H1 (cell line): Measurements from ENCODE around the gene KLHL18. TPM values are rescaled to one million over a fixed set of nuclear protein-coding genes. Genes with fewer than 3 reads are reported as not detected.

ENCODE experiments used
- CTCF ChIA-PET: fragments of 300-600 bp; sonication (Branson Sonifier 250); formaldehyde crosslinking; loops from one replicate; lab custom pipeline; 2021; ENCODE audit not compliant: partially characterized antibody; lab: Charles Lee
- POLR2A ChIA-PET: fragments of 300-600 bp; sonication (Branson Sonifier 250); formaldehyde crosslinking; loops from one replicate; lab custom pipeline; 2021; ENCODE audit warnings: inconsistent platforms; ENCODE audit not compliant: partially characterized antibody; lab: Charles Lee
- DNase-seq, 2 experiments: peaks; one replicate each; pipeline versions ENCODE4 v3.0.0 to v3.0.0-alpha.2; 2010 to 2022; ENCODE audit warnings: low spot score in 2 of 2, low read depth in 1 of 2, mixed read lengths in 1 of 2
- FAIRE-seq: peaks from 2 replicates; lab custom pipeline; 2011; peaks lifted over from hg19 to GRCh38; lab: Jason Lieb, UNC
- H2AFZ ChIP-seq: 2 replicates; pipeline ENCODE4 v1.8.1; 2012; ENCODE audit warnings: low read length, inconsistent platforms
- H2AK5ac ChIP-seq: 2 replicates; pipeline ENCODE4 v1.6.1; 2013; ENCODE audit warnings: low read depth, low read length
- H2BK120ac ChIP-seq: replicated peaks from 2 replicates; pipeline ENCODE3; 2013; ENCODE audit warnings: low read depth, low read length, inconsistent platforms
- H2BK12ac ChIP-seq: 2 replicates; pipeline ENCODE4 v1.6.1; 2013; ENCODE audit warnings: low read depth, low read length
- H2BK15ac ChIP-seq: 2 replicates; pipeline ENCODE4 v1.6.1; 2013; ENCODE audit warnings: low read length
- H2BK20ac ChIP-seq: 2 replicates; pipeline ENCODE4 v1.6.1; 2013; ENCODE audit warnings: low read length
- H2BK5ac ChIP-seq: 2 replicates; pipeline ENCODE4 v1.6.1; 2013; ENCODE audit warnings: low read depth, low read length
- H3K14ac ChIP-seq: 2 replicates; pipeline ENCODE4 v1.6.1; 2013; ENCODE audit warnings: inconsistent platforms; ENCODE audit not compliant: insufficient read length
- H3K18ac ChIP-seq: 2 replicates; pipeline ENCODE4 v1.6.1; 2013; ENCODE audit warnings: low read length; ENCODE audit errors: extremely low read depth
- H3K23ac ChIP-seq: 2 replicates; pipeline ENCODE4 v1.6.1; 2013; ENCODE audit warnings: inconsistent platforms; ENCODE audit not compliant: insufficient read length
- H3K23me2 ChIP-seq: 2 replicates; pipeline ENCODE4 v1.6.1; 2013; ENCODE audit warnings: low read depth, low read length
- H3K27ac ChIP-seq: 2 replicates; pipeline ENCODE4 v1.6.1; 2011; ENCODE audit warnings: low read depth, low read length, inconsistent platforms
- H3K27me3 ChIP-seq, 4 experiments: replicated peaks in 1 of 4; 1 replicate in 1 of 4; 2 replicates in 3 of 4; pipeline versions ENCODE4 v1.6.1 to v1.8.1; 2011 to 2013; ENCODE audit warnings: low read length in 3 of 4, mild to moderate bottlenecking in 3 of 4, inconsistent platforms in 2 of 4, mixed read lengths in 2 of 4, moderate library complexity in 1 of 4; ENCODE audit not compliant: control insufficient read depth in 3 of 4, insufficient read depth in 3 of 4; ENCODE audit errors: extremely low read depth in 1 of 4
- H3K36me3 ChIP-seq, 4 experiments: 2 replicates each; pipeline versions ENCODE4 v1.6.1 to v1.8.1; 2011 to 2013; ENCODE audit warnings: mild to moderate bottlenecking in 4 of 4, low read length in 3 of 4, moderate library complexity in 2 of 4, control low read depth in 1 of 4, inconsistent platforms in 1 of 4; ENCODE audit not compliant: insufficient read depth in 4 of 4, control insufficient read depth in 2 of 4
- H3K4ac ChIP-seq: replicated peaks from 2 replicates; pipeline ENCODE3; 2013; ENCODE audit warnings: low read length, low read depth, mixed read lengths, inconsistent platforms; ENCODE audit not compliant: insufficient read length
- H3K4me1 ChIP-seq, 4 experiments: replicated peaks in 1 of 4; 1 replicate in 1 of 4; 2 replicates in 3 of 4; pipeline versions ENCODE4 v1.6.1 to v1.8.1; 2011 to 2013; ENCODE audit warnings: low read length in 3 of 4, inconsistent platforms in 2 of 4, mixed read lengths in 1 of 4; ENCODE audit not compliant: insufficient read depth in 4 of 4, control insufficient read depth in 3 of 4
- H3K4me2 ChIP-seq, 2 experiments: 2 replicates each; pipeline versions ENCODE4 v1.6.1 to v1.8.1; 2011 to 2013; ENCODE audit warnings: low read depth in 2 of 2, low read length in 2 of 2, control low read depth in 1 of 2, inconsistent platforms in 1 of 2, mild to moderate bottlenecking in 1 of 2; ENCODE audit not compliant: insufficient read depth in 1 of 2
- H3K4me3 ChIP-seq, 4 experiments: fragments of 200-600, 300-600 bp in 1 of 4; sonication (generic), shearing (Covaris generic), sonication (Bioruptor Twin) in 1 of 4; 2 replicates each; pipeline versions ENCODE4 v1.5.1 to v1.8.1; 2011 to 2016; ENCODE audit warnings: low read length in 4 of 4, low read depth in 3 of 4, control low read depth in 2 of 4, inconsistent platforms in 2 of 4, mild to moderate bottlenecking in 2 of 4, mixed read lengths in 1 of 4, moderate library complexity in 1 of 4; ENCODE audit not compliant: insufficient read depth in 2 of 4; ENCODE audit errors: extremely low read depth in 1 of 4
- H3K56ac ChIP-seq: replicated peaks from 2 replicates; pipeline ENCODE3; 2013; ENCODE audit warnings: low read depth, mild to moderate bottlenecking, mixed read lengths, low read length, inconsistent platforms; ENCODE audit not compliant: insufficient read length
- H3K79me1 ChIP-seq: 2 replicates; pipeline ENCODE4 v1.6.1; 2013; ENCODE audit warnings: low read depth, low read length, control low read depth
- H3K79me2 ChIP-seq, 2 experiments: 2 replicates each; pipeline versions ENCODE4 v1.6.1 to v1.8.1; 2012 to 2013; ENCODE audit warnings: low read length in 2 of 2, mild to moderate bottlenecking in 2 of 2, inconsistent platforms in 1 of 2; ENCODE audit not compliant: insufficient read depth in 2 of 2, control insufficient read depth in 1 of 2
- H3K9ac ChIP-seq, 4 experiments: replicated peaks in 1 of 4; 1 replicate in 1 of 4; 2 replicates in 3 of 4; pipeline versions ENCODE4 v1.6.1 to v1.8.1; 2011 to 2013; ENCODE audit warnings: low read depth in 3 of 4, low read length in 3 of 4, control low read depth in 2 of 4, mild to moderate bottlenecking in 2 of 4, moderate library complexity in 2 of 4, inconsistent platforms in 1 of 4; ENCODE audit errors: extremely low read depth in 1 of 4
- H3K9me3 ChIP-seq, 2 experiments: 2 replicates each; pipeline versions ENCODE4 v1.6.1 to v1.8.1; 2012 to 2013; ENCODE audit warnings: mild to moderate bottlenecking in 2 of 2, moderate library complexity in 2 of 2, control low read depth in 1 of 2, inconsistent platforms in 1 of 2, low read depth in 1 of 2, low read length in 1 of 2, mixed read lengths in 1 of 2; ENCODE audit not compliant: insufficient read depth in 2 of 2
- H4K20me1 ChIP-seq, 2 experiments: replicated peaks in 1 of 2; 2 replicates each; pipeline versions ENCODE3 to v1.8.1; 2011 to 2013; ENCODE audit warnings: inconsistent platforms in 2 of 2, low read length in 2 of 2, mild to moderate bottlenecking in 1 of 2; ENCODE audit not compliant: insufficient read depth in 2 of 2, control insufficient read depth in 1 of 2
- H4K5ac ChIP-seq: 2 replicates; pipeline ENCODE4 v1.6.1; 2013; ENCODE audit warnings: low read length, low read depth, mixed read lengths, inconsistent platforms; ENCODE audit not compliant: insufficient read length
- H4K8ac ChIP-seq: 2 replicates; pipeline ENCODE4 v1.8.0; 2013; ENCODE audit warnings: mild to moderate bottlenecking, moderate library complexity, low read length, inconsistent platforms; ENCODE audit not compliant: insufficient read depth; ENCODE audit errors: extremely low read depth
- H4K91ac ChIP-seq: replicated peaks from 2 replicates; pipeline ENCODE3; 2013; ENCODE audit warnings: low read length, mixed read lengths, inconsistent platforms; ENCODE audit not compliant: insufficient read length
- BRCA1 ChIP-seq: IDR thresholded peaks from 2 replicates; pipeline ENCODE4 v1.6.1; 2012; ENCODE audit warnings: low read depth, low read length, improper control_type of control experiment
- CBX5 ChIP-seq: fragments of 300-800, 300-1000 bp; sonication (generic); IDR thresholded peaks from 2 replicates; pipeline ENCODE4 v1.7.1; 2016; ENCODE audit warnings: antibody characterized with exemption, low read length, low read depth
- CEBPB ChIP-seq: IDR thresholded peaks from 2 replicates; pipeline ENCODE4 v1.6.1; 2012; ENCODE audit warnings: low read depth, low read length
- EGR1 ChIP-seq: IDR thresholded peaks from 2 replicates; pipeline ENCODE4 v1.6.1; 2011; ENCODE audit warnings: low read depth, low read length, borderline replicate concordance
- EP300 ChIP-seq, 2 experiments: IDR thresholded peaks; 1 replicate in 1 of 2; 2 replicates in 1 of 2; pipeline ENCODE4 v1.6.1; 2011 to 2012; ENCODE audit warnings: low read depth in 2 of 2, low read length in 2 of 2, mild to moderate bottlenecking in 2 of 2, borderline replicate concordance in 1 of 2, inconsistent platforms in 1 of 2, moderate library complexity in 1 of 2
- FOSL1 ChIP-seq: IDR thresholded peaks from 2 replicates; pipeline ENCODE4 v1.6.1; 2011; ENCODE audit warnings: mild to moderate bottlenecking, low read depth, low read length, moderate library complexity; ENCODE audit not compliant: insufficient read depth
- JUND ChIP-seq: IDR thresholded peaks from 2 replicates; pipeline ENCODE4 v1.6.1; 2011; ENCODE audit warnings: mild to moderate bottlenecking, improper control_type of control experiment, low read length
- PHF8 ChIP-seq: fragments of 200-600 bp; sonication (generic); conservative IDR thresholded peaks from 2 replicates; pipeline ENCODE4 v1.7.1; 2012; ENCODE audit warnings: low read depth, mild to moderate bottlenecking, inconsistent platforms, low read length, moderate library complexity
- RNF2 ChIP-seq: fragments of 200-900, 300-1000 bp; sonication (generic); IDR thresholded peaks from 2 replicates; pipeline ENCODE4 v1.7.1; 2016; ENCODE audit warnings: borderline replicate concordance, low read depth, mild to moderate bottlenecking, antibody characterized with exemption, low read length; ENCODE audit not compliant: poor library complexity, severe bottlenecking; ENCODE audit errors: missing control alignments
- SIX5 ChIP-seq: IDR thresholded peaks from 2 replicates; pipeline ENCODE4 v1.6.1; 2011; ENCODE audit warnings: mild to moderate bottlenecking, low read depth, low read length
- SP1 ChIP-seq: IDR thresholded peaks from 2 replicates; pipeline ENCODE4 v1.6.1; 2011; ENCODE audit warnings: low read depth, low read length
- TCF12 ChIP-seq: IDR thresholded peaks from 2 replicates; pipeline ENCODE4 v1.6.1; 2011; ENCODE audit warnings: low read depth, mild to moderate bottlenecking, low read length
- WGBS, 2 experiments: shearing (Covaris generic) in 1 of 2; methylation state at CpG; one replicate each; pipeline versions ENCODE4 v1.1.6 to v1.1.7; 2013 to 2015; ENCODE audit warnings: low lambda C conversion rate in 2 of 2, mixed read lengths in 2 of 2, inconsistent platforms in 1 of 2, low coverage in 1 of 2, missing lambda C conversion rate in 1 of 2; ENCODE audit not compliant: insufficient replicate concordance in 2 of 2, insufficient coverage in 1 of 2, insufficient read length in 1 of 2; ENCODE audit errors: extremely low coverage in 1 of 2, missing lambda C conversion rate in 1 of 2; 5-methylcytosine and 5-hydroxymethylcytosine counted together
- polyA plus RNA-seq, 7 experiments: library from polyadenylated mRNA; depleted of rRNA in 3 of 7; stranded (reverse) in 5 of 7; unstranded in 2 of 7; fragments of >200 nt in 5 of 7; fragments of 200-250 nt in 2 of 7; gene quantifications; 1 replicate in 5 of 7; 2 replicates in 1 of 7; 4 replicates in 1 of 7; pipeline versions ENCODE4 v1.2.1 to v1.2.3, GENCODE V29; 2011 to 2013; ENCODE audit warnings: missing spikeins in 2 of 7, mixed read lengths in 2 of 7
- total RNA-seq: library from RNA; stranded (reverse); fragmentation: NEBNext Ultra II Directional; extraction: Animal tissue kit (Norgen Biotek cat#: 25700); gene quantifications from 2 replicates; pipeline ENCODE4 v1.2.1, GENCODE V29; 2021

Gene KLHL18
- total and polyA plus RNA-seq, 2 of the 8 experiments (the other 6 are each of a cell fraction or from before 2014, with no cell fraction given): 19.9 to 31.7 TPM

- whole genome bisulfite sequencing, 2 experiments: 2% methylated on average over 59 of the region's 61 CpGs; no CpG with 5 or more reads in 1 of the 2 experiments
- H2BK15ac ChIP-seq: no peak within 1 kb of the TSS
- H2AFZ ChIP-seq: peak within 1 kb of the TSS; percentile 38
- H4K91ac ChIP-seq: peak within 1 kb of the TSS; percentile 88
- H2BK12ac ChIP-seq: peak within 1 kb of the TSS; percentile 60; the same call in 1 of the 2 replicates
- H3K23ac ChIP-seq: no peak within 1 kb of the TSS
- peak within 1 kb of the TSS; percentile 96 for H4K8ac ChIP-seq
- H3K18ac ChIP-seq: peak within 1 kb of the TSS; percentile 90
- H3K36me3 ChIP-seq: no peaks in the 10 kb centered on the region
- peak within 1 kb of the TSS; percentile 95 for H4K5ac ChIP-seq
- H2AK5ac ChIP-seq: peak within 1 kb of the TSS; percentile 5; the same call in 1 of the 2 replicates
- H3K56ac ChIP-seq: peak within 1 kb of the TSS; percentile 62
- FAIRE-seq: no peak
- H3K4me1 ChIP-seq: peaks cover 3 to 5% (median 3%) of the 10 kb centered on the region in 4 experiments; a peak in 6 of 7 replicates
- peak within 1 kb of the TSS; percentile 90 for H3K4ac ChIP-seq
- ChIA-PET POLR2A (interaction anchor here (0.6 to 2.1 kb wide), 19 partner anchors 9 to 480 kb away, joined by 3 to 9 read pairs (median 5); partner anchors contain the start of genes CCDC12, NBEAL2 and SETD2), CTCF (interaction anchor here (0.6 to 1.1 kb wide), 2 partner anchors 16 to 41 kb away, joined by 3 to 4 read pairs; no protein-coding TSS in a partner anchor)
- peaks cover 8% of the 10 kb centered on the region for H3K23me2 ChIP-seq
- no peaks in the 10 kb centered on the region for H3K9me3 ChIP-seq
- peaks cover 8% of the 10 kb centered on the region for H3K79me1 ChIP-seq
- peak within 1 kb of the TSS; percentile 91 for H2BK5ac ChIP-seq
- no peak within 1 kb of the TSS for H2BK20ac ChIP-seq
- no peaks in the 10 kb centered on the region for H3K27me3 ChIP-seq
- peak within 1 kb of the TSS; percentile 81 for H3K27ac ChIP-seq
- H4K20me1 ChIP-seq: peaks cover 0 to 14% of the 10 kb centered on the region in 2 experiments
- peaks cover 7 to 33% of the 10 kb centered on the region in 2 experiments; a peak in 3 of 4 replicates for H3K79me2 ChIP-seq
- H3K9ac ChIP-seq: peak within 1 kb of the TSS; percentile 52 to 84 (median 80)
- peak within 1 kb of the TSS; percentile 75 to 91 for H3K4me2 ChIP-seq
- peak; percentile 96 to 98 for DNase-seq
- H3K14ac ChIP-seq: no peak within 1 kb of the TSS
- peak within 1 kb of the TSS; percentile 81 to 94 (median 88) for H3K4me3 ChIP-seq
- H2BK120ac ChIP-seq: no peak within 1 kb of the TSS
- peak; percentile 93 for TF ChIP-seq PHF8
- 0 out of 2 replicates have a peak, but pooled peaks have one; percentile 18 for TF ChIP-seq TCF12
- no peak for TF ChIP-seq JUND
- no peak for TF ChIP-seq RNF2
- TF ChIP-seq CEBPB: no peak
- no peak for TF ChIP-seq BRCA1
- TF ChIP-seq EP300 (IDR thresholded peaks at IDR 0.05; ENCODE audit: borderline replicate concordance in 1 of 2, low read depth in 2 of 2, low read length in 2 of 2): no peak
- TF ChIP-seq SP1: no peak
- TF ChIP-seq FOSL1: no peak
- TF ChIP-seq EGR1: no peak
- TF ChIP-seq CBX5: no peak
- TF ChIP-seq SIX5: peak; percentile 24; the same call in 1 of the 2 replicates
These were observed 98.0 kb downstream of the KLHL18 start, which contains the start of gene PTPN23 for GRCh38 chr3:47380601-47381316. Gene PTPN23 (plus strand): TSS chr3:47381021. CDS start chr3:47381097, 76 bp downstream.
